NB4 (cell line): Measurements from ENCODE around the gene CTTN.

Experiments
- DNase-seq: peaks from one replicate; pipeline ENCODE4 v3.0.0; 2010; ENCODE audit warnings: low read depth
- H3K4me3 ChIP-seq: one replicate; pipeline ENCODE4 v1.5.1; 2011; ENCODE audit warnings: mild to moderate bottlenecking, low read depth, low read length, moderate library complexity
- CTCF ChIP-seq: IDR thresholded peaks from one replicate; pipeline ENCODE4 v1.5.1; 2012; ENCODE audit warnings: low read depth, low read length
- MAX ChIP-seq: IDR thresholded peaks from 2 replicates; pipeline ENCODE4 v1.6.1; 2011; ENCODE audit warnings: low read depth, low read length
- MYC ChIP-seq: IDR thresholded peaks from 2 replicates; pipeline ENCODE4 v1.6.1; 2011; ENCODE audit warnings: low read depth, low read length
- POLR2A ChIP-seq: IDR thresholded peaks from 2 replicates; pipeline ENCODE4 v1.6.1; 2011; ENCODE audit warnings: mild to moderate bottlenecking; ENCODE audit not compliant: insufficient read length; ENCODE audit errors: extremely low read depth

CTTN gene

GRCh38 chr11:70420008-70420464 lies 21.7 kb downstream of the CTTN start:
- no peak overlapping the region for H3K4me3 ChIP-seq
- DNase-seq, result peak; percentile 95
- TF ChIP-seq POLR2A (no peak), MYC (no peak), MAX (peak; percentile 85)

- H3K4me3 ChIP-seq, result no peak overlapping the region
- TF ChIP-seq MAX (no peak), CTCF (no peak), POLR2A (no peak), MYC (no peak)
- no peak for DNase-seq
These were observed 22.2 kb downstream of the CTTN start for GRCh38 chr11:70420496-70420895.

- no peak overlapping the region for H3K4me3 ChIP-seq
- TF ChIP-seq MAX, result no peak
- TF ChIP-seq MYC, result no peak
- TF ChIP-seq CTCF, result peak; percentile 54
- TF ChIP-seq POLR2A, result no peak
- DNase-seq, result peak; percentile 83
These were observed 22.8 kb downstream of the CTTN start for GRCh38 chr11:70421123-70421522.

GRCh38 chr11:70422692-70423522 lies 24.6 kb downstream of the CTTN start:
- no peak for DNase-seq
- no peak for TF ChIP-seq CTCF
- H3K4me3 ChIP-seq, result no peak overlapping the region

- no peak overlapping the region for H3K4me3 ChIP-seq
- TF ChIP-seq MYC (no peak; the same call in none of the 2 replicates), POLR2A (no peak), MAX (peak; percentile 97), CTCF (no peak)
- DNase-seq, result peak; percentile 100
These were observed 25.5 kb downstream of the CTTN start for GRCh38 chr11:70423523-70424505.
